Spleen (tissue), 7 donors: ENCODE measurements around the gene LRIT2.

Source experiments
- CTCF ChIP-seq, 11 experiments: fragments of 200-600 bp in 7 of 11; fragments of 450-650 bp in 4 of 11; sonication (generic) in 4 of 11; IDR thresholded peaks in 8 of 11; conservative IDR thresholded peaks in 3 of 11; 1 replicate in 7 of 11; 2 replicates in 4 of 11; pipeline versions ENCODE4 v1.4.0 to v1.8.0; 2016 to 2021; ENCODE audit warnings: antibody characterized with exemption in 11 of 11, inconsistent platforms in 4 of 11, mild to moderate bottlenecking in 1 of 11
- POLR2A ChIP-seq, 3 donors: fragments of 450-650 bp; IDR thresholded peaks; one replicate each; pipeline ENCODE4 v1.5.1; 2017; ENCODE audit warnings: antibody characterized with exemption in 3 of 3, mild to moderate bottlenecking in 1 of 3
- POLR2AphosphoS5 ChIP-seq, 3 donors: sonication (generic); formaldehyde crosslinking; IDR thresholded peaks; one replicate each; pipeline ENCODE4 v1.5.1; 2017; ENCODE audit warnings: antibody characterized with exemption in 3 of 3
- donor health status: DM: no; HTN: no; CAD: no; lungs with moderate emphysema.
- donor health status: DM: no; HTN: no; CAD: no.
- donor health status: DM: no; HTN: no; CAD: no.

GRCh38 chr10:84248794-84249193 lies 23.4 kb upstream of the LRIT2 start:
- TF ChIP-seq CTCF (IDR thresholded peaks at IDR 0.05 in 8 of 11, conservative IDR thresholded peaks at IDR 0.05 in 3 of 11) (no peak), POLR2AphosphoS5 (IDR thresholded peaks at IDR 0.05) (no peak), POLR2A (IDR thresholded peaks at IDR 0.05) (no peak)
